Mesenchymal stem cell (in vitro differentiated cells and primary cell): Measurements from ENCODE around the gene SPAAR.
A peak's percentile ranks its signal among the peaks of the same experiment; 100 is the strongest.

ENCODE experiments used
- DNase-seq: peaks from one replicate; pipeline ENCODE4 v3.0.0-alpha.2; 2013
- H2AFZ ChIP-seq: one replicate; pipeline ENCODE4 v1.6.1; 2013; ENCODE audit warnings: low read depth, mild to moderate bottlenecking, control low read depth, inconsistent platforms, low read length, moderate library complexity
- H2AK5ac ChIP-seq: 2 replicates; pipeline ENCODE4 v1.6.1; 2013; ENCODE audit warnings: low read length, moderate library complexity, mild to moderate bottlenecking, inconsistent platforms; ENCODE audit not compliant: severe bottlenecking
- H2BK120ac ChIP-seq: one replicate; pipeline ENCODE4 v1.6.1; 2013; ENCODE audit warnings: low read depth, mild to moderate bottlenecking, inconsistent platforms, low read length, moderate library complexity
- H2BK12ac ChIP-seq, 2 experiments: one replicate each; pipeline ENCODE4 v1.6.1; 2013; ENCODE audit warnings: inconsistent platforms in 2 of 2, low read length in 2 of 2, mild to moderate bottlenecking in 2 of 2, moderate library complexity in 2 of 2, control low read depth in 1 of 2
- H2BK15ac ChIP-seq: one replicate; pipeline ENCODE4 v1.6.1; 2013; ENCODE audit warnings: mild to moderate bottlenecking, low read depth, inconsistent platforms; ENCODE audit not compliant: poor library complexity, severe bottlenecking
- H2BK5ac ChIP-seq: 2 replicates; pipeline ENCODE4 v1.6.1; 2013; ENCODE audit warnings: low read depth, mild to moderate bottlenecking, low read length, control low read depth, inconsistent platforms; ENCODE audit not compliant: poor library complexity, severe bottlenecking
- H3K14ac ChIP-seq, 2 experiments: one replicate each; pipeline ENCODE4 v1.6.1; 2013; ENCODE audit warnings: inconsistent platforms in 2 of 2, low read length in 2 of 2, control low read depth in 1 of 2, mild to moderate bottlenecking in 1 of 2, moderate library complexity in 1 of 2
- H3K18ac ChIP-seq, 2 experiments: one replicate each; pipeline ENCODE4 v1.6.1; 2013; ENCODE audit warnings: inconsistent platforms in 2 of 2, low read length in 2 of 2, control low read depth in 1 of 2, low read depth in 1 of 2, mild to moderate bottlenecking in 1 of 2
- H3K23ac ChIP-seq, 2 experiments: one replicate each; pipeline ENCODE4 v1.6.1; 2013; ENCODE audit warnings: inconsistent platforms in 2 of 2, low read length in 2 of 2, mild to moderate bottlenecking in 2 of 2, moderate library complexity in 2 of 2, control low read depth in 1 of 2
- H3K27ac ChIP-seq: 2 replicates; pipeline ENCODE4 v1.5.1; 2013; ENCODE audit warnings: mild to moderate bottlenecking, moderate library complexity, low read length, control low read depth, inconsistent platforms; ENCODE audit not compliant: poor library complexity, severe bottlenecking
- H3K27me3 ChIP-seq, 2 experiments: 2 replicates each; pipeline versions ENCODE4 v1.6.1 to v1.7.0; 2013; ENCODE audit warnings: low read length in 2 of 2, mild to moderate bottlenecking in 2 of 2, moderate library complexity in 2 of 2, control low read depth in 1 of 2, inconsistent platforms in 1 of 2; ENCODE audit not compliant: control insufficient read depth in 1 of 2, insufficient read depth in 1 of 2
- H3K36me3 ChIP-seq, 2 experiments: 2 replicates each; pipeline versions ENCODE4 v1.6.1 to v1.7.0; 2013; ENCODE audit warnings: low read length in 2 of 2, control low read depth in 1 of 2, inconsistent platforms in 1 of 2, low read depth in 1 of 2, mild to moderate bottlenecking in 1 of 2; ENCODE audit not compliant: insufficient read depth in 2 of 2, control insufficient read depth in 1 of 2
- H3K4ac ChIP-seq, 2 experiments: one replicate each; pipeline ENCODE4 v1.6.1; 2013; ENCODE audit warnings: inconsistent platforms in 2 of 2, low read length in 2 of 2, mild to moderate bottlenecking in 2 of 2, moderate library complexity in 2 of 2, control low read depth in 1 of 2, low read depth in 1 of 2
- H3K4me1 ChIP-seq: 2 replicates; pipeline ENCODE4 v1.6.1; 2013; ENCODE audit warnings: low read depth, low read length, control low read depth; ENCODE audit not compliant: control insufficient read depth, insufficient read depth
- H3K4me2 ChIP-seq: 2 replicates; pipeline ENCODE4 v1.6.1; 2013; ENCODE audit warnings: low read length, mild to moderate bottlenecking, inconsistent platforms; ENCODE audit not compliant: poor library complexity, severe bottlenecking
- H3K4me3 ChIP-seq, 2 experiments: 2 replicates each; pipeline versions ENCODE4 v1.5.1 to v1.7.0; 2013; ENCODE audit warnings: low read length in 2 of 2, mild to moderate bottlenecking in 2 of 2, control low read depth in 1 of 2, low read depth in 1 of 2; ENCODE audit not compliant: insufficient read depth in 1 of 2
- H3K79me1 ChIP-seq: replicated peaks from 2 replicates; pipeline ENCODE4 v1.6.1; 2013; ENCODE audit warnings: mild to moderate bottlenecking, control low read depth, low read length, inconsistent platforms; ENCODE audit not compliant: poor library complexity, severe bottlenecking
- H3K9ac ChIP-seq: 2 replicates; pipeline ENCODE4 v1.7.0; 2013; ENCODE audit warnings: mild to moderate bottlenecking, low read length, moderate library complexity
- H3K9me3 ChIP-seq: 2 replicates; pipeline ENCODE4 v1.7.0; 2013; ENCODE audit warnings: mild to moderate bottlenecking, low read length; ENCODE audit not compliant: control insufficient read depth
- H4K8ac ChIP-seq: one replicate; pipeline ENCODE4 v1.6.1; 2013; ENCODE audit warnings: inconsistent platforms, mild to moderate bottlenecking, low read length, moderate library complexity
- H4K91ac ChIP-seq: one replicate; pipeline ENCODE4 v1.6.1; 2013; ENCODE audit warnings: mild to moderate bottlenecking, low read length, inconsistent platforms
- WGBS: methylation state at CpG from one replicate; pipeline ENCODE4 v1.1.7; 2013; ENCODE audit warnings: mixed read lengths; 5-methylcytosine and 5-hydroxymethylcytosine counted together

SPAAR gene

DNA sequence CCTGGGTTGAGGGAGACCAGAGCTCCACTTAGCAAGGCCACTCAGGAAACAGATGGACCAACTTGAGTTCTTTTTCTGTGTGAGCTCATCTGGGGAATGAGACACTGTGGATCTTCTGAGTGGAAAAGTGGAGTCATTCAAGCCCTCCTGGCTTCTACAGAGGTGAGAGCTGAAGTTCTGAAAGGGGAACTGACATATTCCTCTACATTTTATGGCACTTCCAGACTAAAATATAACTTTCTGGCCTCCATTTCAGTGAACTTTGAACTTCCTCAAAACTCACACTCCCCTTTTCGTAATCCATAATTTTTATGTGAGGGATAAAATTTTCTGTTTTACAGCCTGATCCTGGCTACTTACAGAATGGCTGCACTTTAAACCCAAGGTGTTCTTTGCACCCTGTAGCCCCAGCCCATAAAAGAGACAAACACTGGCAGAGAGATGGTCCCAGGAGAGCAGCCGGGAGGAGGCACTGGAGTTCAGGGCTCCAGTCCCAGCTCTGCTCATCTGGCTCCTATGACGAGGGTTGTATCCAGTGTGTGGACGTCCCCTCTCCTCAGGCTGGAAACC lies 10.8 kb downstream of the SPAAR start:
- peak; percentile 48 for DNase-seq
- WGBS = 88% methylated on average over 3 of the region's 4 CpGs
- H3K23ac ChIP-seq = no peak overlapping the region
- no peak overlapping the region for H4K8ac ChIP-seq
- no peaks in the 10 kb centered on the region for H3K79me1 ChIP-seq
- H3K4me1 ChIP-seq = peaks cover 8% of the 10 kb centered on the region
- no peaks in the 10 kb centered on the region for H3K27me3 ChIP-seq
- H3K9me3 ChIP-seq = no peaks in the 10 kb centered on the region
- H3K4me2 ChIP-seq = no peak overlapping the region
- H2BK12ac ChIP-seq = no peak overlapping the region
- no peak overlapping the region for H2BK15ac ChIP-seq
- no peak overlapping the region for H3K4ac ChIP-seq
- no peak overlapping the region for H3K18ac ChIP-seq
- no peak overlapping the region for H3K27ac ChIP-seq
- H3K14ac ChIP-seq = no peak overlapping the region
- no peak overlapping the region for H2BK5ac ChIP-seq
- no peaks in the 10 kb centered on the region for H3K36me3 ChIP-seq
- no peak overlapping the region for H3K4me3 ChIP-seq
- H2BK120ac ChIP-seq = no peak overlapping the region
- H3K9ac ChIP-seq = peak overlapping the region; percentile 7
- H4K91ac ChIP-seq = no peak overlapping the region
- peak overlapping the region; percentile 67 for H2AK5ac ChIP-seq
- H2AFZ ChIP-seq = no peak overlapping the region

DNA sequence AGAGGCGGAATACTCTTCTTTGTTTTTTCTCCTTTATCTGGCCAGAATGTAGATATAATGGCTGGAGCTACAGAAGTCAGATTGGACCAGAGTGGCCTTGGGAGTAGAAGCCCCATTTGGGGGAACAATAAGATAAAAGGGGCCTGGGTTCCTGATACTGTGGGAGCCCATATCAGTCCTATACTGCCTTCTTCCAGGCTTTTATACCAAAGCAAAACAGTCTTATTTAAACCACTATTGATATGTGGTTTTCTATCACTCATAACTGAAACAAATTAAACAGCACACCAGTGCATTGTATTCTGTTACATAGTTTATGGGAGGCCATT lies 14.3 kb downstream of the SPAAR start:
- Histone ChIP-seq H2BK120ac (no peak overlapping the region), H2BK15ac (no peak overlapping the region), H3K14ac (no peak overlapping the region), H3K27me3 (no peaks in the 10 kb centered on the region), H3K4me2 (peak overlapping the region; percentile 45), H3K36me3 (no peaks in the 10 kb centered on the region), H3K79me1 (no peaks in the 10 kb centered on the region), H2AK5ac (peak overlapping the region; percentile 98), H3K9ac (peak overlapping the region; percentile 88), H4K91ac (no peak overlapping the region), H3K4me1 (peaks cover 6% of the 10 kb centered on the region), H4K8ac (no peak overlapping the region), H3K23ac (no peak overlapping the region), H3K27ac (peak overlapping the region; percentile 98), H2BK12ac (no peak overlapping the region), H2AFZ (no peak overlapping the region), H3K9me3 (no peaks in the 10 kb centered on the region), H2BK5ac (peak overlapping the region; percentile 99), H3K4me3 (peak overlapping the region in 1 of 2 experiments; percentile 40), H3K4ac (peak overlapping the region in 1 of 2 experiments; percentile 49), H3K18ac (no peak overlapping the region)
- no peak for DNase-seq
- WGBS = 89% methylated on average over 1 of the region's 1 CpG

- DNase-seq = peak; percentile 87
- H3K9ac ChIP-seq = peak overlapping the region; percentile 88
Observed at GRCh38 chr9:35923927-35924763, 14.9 kb downstream of the SPAAR start.

DNA sequence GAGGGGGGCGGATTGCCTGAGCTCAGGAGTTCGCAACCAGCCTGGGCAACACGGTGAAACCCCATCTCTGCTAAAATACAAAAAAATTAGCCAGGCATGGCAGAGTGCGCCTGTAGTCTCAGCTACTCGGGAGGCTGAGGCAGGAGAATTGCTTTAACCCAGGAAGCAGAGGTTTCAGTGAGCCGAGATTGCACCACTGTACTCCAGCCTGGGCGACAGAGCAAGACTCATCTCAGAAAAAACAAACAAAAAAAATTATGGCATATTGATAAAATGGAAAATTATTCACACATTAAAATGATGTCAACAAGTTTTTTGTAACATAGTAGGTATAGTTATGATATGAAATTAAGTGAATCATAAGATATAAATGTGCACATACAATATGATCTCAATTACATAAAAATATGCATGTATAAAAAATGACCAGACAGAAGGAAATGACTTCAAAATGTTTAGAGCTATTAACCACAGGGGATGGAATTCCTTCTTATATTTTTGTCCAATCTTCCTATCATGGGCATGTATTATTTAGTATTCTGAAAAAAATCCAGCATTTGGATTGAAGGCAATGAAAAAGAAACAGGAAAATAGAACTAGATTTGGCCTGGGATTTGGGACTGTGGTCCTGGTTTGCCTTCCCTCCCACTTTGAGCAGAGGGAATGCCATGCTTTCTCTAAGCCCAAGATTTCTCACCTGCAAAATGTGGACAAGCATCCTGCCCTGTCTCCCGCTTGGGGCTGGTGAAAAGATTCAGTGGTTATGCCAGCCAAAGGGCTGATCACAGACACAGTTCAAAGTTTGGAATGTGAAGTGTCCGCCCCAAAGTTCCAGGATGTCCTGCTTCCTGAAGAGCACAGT lies 19.5 kb downstream of the SPAAR start:
- H3K4ac ChIP-seq = no peak overlapping the region
- no peak overlapping the region for H3K4me3 ChIP-seq
- H4K91ac ChIP-seq = no peak overlapping the region
- no peak overlapping the region for H2BK120ac ChIP-seq
- peaks cover 6% of the 10 kb centered on the region for H3K4me1 ChIP-seq
- H3K36me3 ChIP-seq = no peaks in the 10 kb centered on the region
- H3K27ac ChIP-seq = no peak overlapping the region
- H2AK5ac ChIP-seq = no peak overlapping the region
- no peaks in the 10 kb centered on the region for H3K79me1 ChIP-seq
- H3K18ac ChIP-seq = no peak overlapping the region
- no peak overlapping the region for H2BK5ac ChIP-seq
- DNase-seq = no peak
- WGBS = 91% methylated on average over 7 of the region's 9 CpGs
- no peak overlapping the region for H2BK15ac ChIP-seq
- H3K27me3 ChIP-seq = no peaks in the 10 kb centered on the region
- H2BK12ac ChIP-seq = no peak overlapping the region
- H3K9ac ChIP-seq = no peak overlapping the region
- no peak overlapping the region for H3K4me2 ChIP-seq
- H3K9me3 ChIP-seq = no peaks in the 10 kb centered on the region
- no peak overlapping the region for H3K23ac ChIP-seq
- H4K8ac ChIP-seq = no peak overlapping the region
- H2AFZ ChIP-seq = no peak overlapping the region
- no peak overlapping the region for H3K14ac ChIP-seq

More at GRCh38 chr9:35923927-35924763, 14.9 kb downstream of the SPAAR start:
- H3K4ac ChIP-seq = no peak overlapping the region
- no peak overlapping the region for H2BK120ac ChIP-seq
- H3K14ac ChIP-seq = no peak overlapping the region
- peak overlapping the region in 1 of 2 experiments; percentile 5 for H3K18ac ChIP-seq
- H3K4me3 ChIP-seq = peak overlapping the region in 1 of 2 experiments; percentile 40
- no peak overlapping the region for H4K91ac ChIP-seq
- peaks cover 6% of the 10 kb centered on the region for H3K4me1 ChIP-seq
- H2BK5ac ChIP-seq = peak overlapping the region; percentile 99
- no peaks in the 10 kb centered on the region for H3K27me3 ChIP-seq
- peak overlapping the region; percentile 61 for H4K8ac ChIP-seq
- peak overlapping the region; percentile 98 for H3K27ac ChIP-seq
- H3K23ac ChIP-seq = no peak overlapping the region
- peak overlapping the region; percentile 45 for H3K4me2 ChIP-seq
- no peak overlapping the region for H2BK12ac ChIP-seq
- no peak overlapping the region for H2BK15ac ChIP-seq
- no peak overlapping the region for H2AFZ ChIP-seq
- no peaks in the 10 kb centered on the region for H3K9me3 ChIP-seq
- WGBS = 66% methylated on average over 8 of the region's 9 CpGs
- H3K79me1 ChIP-seq = no peaks in the 10 kb centered on the region
- peak overlapping the region; percentile 78 for H2AK5ac ChIP-seq
- no peaks in the 10 kb centered on the region for H3K36me3 ChIP-seq
